Breast epithelium (tissue), 4 donors: ENCODE data around the gene NPHP4. TPM values are rescaled to one million over a fixed set of nuclear protein-coding genes. Genes with fewer than 3 reads are reported as not detected.

ENCODE experiments used
- DNase-seq, 2 donors: peaks; one replicate each; pipeline ENCODE4 v3.0.0-alpha.2; 2019; ENCODE audit warnings: low spot score in 2 of 2
- H3K27ac ChIP-seq, 2 donors: fragments of 200-600 bp; sonication (generic) in 1 of 2; one replicate each; pipeline ENCODE4 v1.5.1; 2016 to 2019; ENCODE audit warnings: mild to moderate bottlenecking in 1 of 2
- H3K27me3 ChIP-seq, 2 donors: fragments of 200-600 bp; sonication (generic) in 1 of 2; one replicate each; pipeline versions ENCODE4 v1.5.1 to v1.6.0; 2017 to 2019; ENCODE audit warnings: control low read depth in 1 of 2, mild to moderate bottlenecking in 1 of 2
- H3K36me3 ChIP-seq: fragments of 200-600 bp; one replicate; pipeline ENCODE4 v1.5.1; 2019
- H3K4me1 ChIP-seq, 2 donors: fragments of 200-600 bp; sonication (generic); one replicate each; pipeline ENCODE4 v1.5.1; 2016 to 2019; ENCODE audit warnings: control low read depth in 1 of 2
- H3K4me3 ChIP-seq, 3 donors: fragments of 200-600 bp; sonication (generic); 1 replicate in 2 of 3; 2 replicates in 1 of 3; pipeline ENCODE4 v1.5.1; 2016 to 2019; ENCODE audit warnings: mild to moderate bottlenecking in 3 of 3, moderate library complexity in 2 of 3
- H3K9me3 ChIP-seq, 2 donors: fragments of 200-600 bp; sonication (generic) in 1 of 2; one replicate each; pipeline ENCODE4 v1.5.1; 2016 to 2019; ENCODE audit warnings: control low read depth in 1 of 2
- POLR2A ChIP-seq: fragments of 450-650 bp; IDR thresholded peaks from one replicate; pipeline ENCODE4 v1.6.1; 2016; ENCODE audit warnings: antibody characterized with exemption, mild to moderate bottlenecking, moderate library complexity
- POLR2AphosphoS5 ChIP-seq, 3 donors: sonication (generic); formaldehyde crosslinking; IDR thresholded peaks; one replicate each; pipeline ENCODE4 v1.6.1; 2017; ENCODE audit warnings: antibody characterized with exemption in 3 of 3
- intact Hi-C: fragments of 100-400 bp; cut with DNase I; formaldehyde crosslinking; loops from one replicate; pipeline ENCODE4 v1.15.1; 2023; ENCODE audit warnings: low total_unique reads
- total RNA-seq, 3 donors: library from RNA; depleted of rRNA; stranded (reverse); fragments of >200 nt; gene quantifications; one replicate each; pipeline ENCODE4 v1.1.0, GENCODE V29; 2016
- TF ChIP-seq, protein P1 (sequence below), 3 donors: fragments of 450-650 bp; IDR thresholded peaks; one replicate each; pipeline ENCODE4 v1.5.1; 2016 to 2017; ENCODE audit warnings: antibody characterized with exemption in 3 of 3, mild to moderate bottlenecking in 3 of 3, moderate library complexity in 3 of 3

The NPHP4 gene
- total RNA-seq, 3 donors from 2014 or later, result 7.0 to 18.7 (median 18.1) TPM

DNA sequence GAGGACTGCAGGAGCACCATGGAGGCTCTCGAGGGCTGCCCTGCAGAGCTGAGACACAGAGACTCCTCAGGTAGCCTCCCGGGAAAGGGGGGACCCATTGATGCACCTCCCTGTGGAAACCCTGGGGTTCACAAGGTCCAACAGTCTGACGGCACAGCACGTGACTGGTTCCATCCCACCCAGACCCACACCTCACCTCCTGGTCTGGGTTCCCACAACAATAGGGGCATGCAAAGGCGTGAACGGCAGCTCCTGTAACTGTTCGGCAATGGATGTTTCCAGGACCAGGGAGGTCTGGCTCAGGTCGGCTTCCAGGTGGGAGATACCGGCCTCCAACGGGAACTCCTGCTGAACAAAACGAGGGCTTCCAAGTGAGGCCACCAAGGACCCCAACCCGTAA is 86.8 kb downstream of the NPHP4 start:
- TF ChIP-seq POLR2AphosphoS5 (IDR thresholded peaks at IDR 0.05) (no peak), POLR2A (no peak)
- TF ChIP-seq, protein P1, sequence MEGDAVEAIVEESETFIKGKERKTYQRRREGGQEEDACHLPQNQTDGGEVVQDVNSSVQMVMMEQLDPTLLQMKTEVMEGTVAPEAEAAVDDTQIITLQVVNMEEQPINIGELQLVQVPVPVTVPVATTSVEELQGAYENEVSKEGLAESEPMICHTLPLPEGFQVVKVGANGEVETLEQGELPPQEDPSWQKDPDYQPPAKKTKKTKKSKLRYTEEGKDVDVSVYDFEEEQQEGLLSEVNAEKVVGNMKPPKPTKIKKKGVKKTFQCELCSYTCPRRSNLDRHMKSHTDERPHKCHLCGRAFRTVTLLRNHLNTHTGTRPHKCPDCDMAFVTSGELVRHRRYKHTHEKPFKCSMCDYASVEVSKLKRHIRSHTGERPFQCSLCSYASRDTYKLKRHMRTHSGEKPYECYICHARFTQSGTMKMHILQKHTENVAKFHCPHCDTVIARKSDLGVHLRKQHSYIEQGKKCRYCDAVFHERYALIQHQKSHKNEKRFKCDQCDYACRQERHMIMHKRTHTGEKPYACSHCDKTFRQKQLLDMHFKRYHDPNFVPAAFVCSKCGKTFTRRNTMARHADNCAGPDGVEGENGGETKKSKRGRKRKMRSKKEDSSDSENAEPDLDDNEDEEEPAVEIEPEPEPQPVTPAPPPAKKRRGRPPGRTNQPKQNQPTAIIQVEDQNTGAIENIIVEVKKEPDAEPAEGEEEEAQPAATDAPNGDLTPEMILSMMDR (IDR thresholded peaks at IDR 0.05), result no peak
- no peaks in the 10 kb centered on the region for H3K36me3 ChIP-seq
- H3K27ac ChIP-seq, result no peak overlapping the region
- H3K9me3 ChIP-seq, result no peaks in the 10 kb centered on the region
- intact Hi-C loops, result no loop called here
- no peak overlapping the region for H3K4me3 ChIP-seq
- no peak for DNase-seq
- H3K4me1 ChIP-seq, result no peaks in the 10 kb centered on the region
- no peaks in the 10 kb centered on the region for H3K27me3 ChIP-seq

DNA sequence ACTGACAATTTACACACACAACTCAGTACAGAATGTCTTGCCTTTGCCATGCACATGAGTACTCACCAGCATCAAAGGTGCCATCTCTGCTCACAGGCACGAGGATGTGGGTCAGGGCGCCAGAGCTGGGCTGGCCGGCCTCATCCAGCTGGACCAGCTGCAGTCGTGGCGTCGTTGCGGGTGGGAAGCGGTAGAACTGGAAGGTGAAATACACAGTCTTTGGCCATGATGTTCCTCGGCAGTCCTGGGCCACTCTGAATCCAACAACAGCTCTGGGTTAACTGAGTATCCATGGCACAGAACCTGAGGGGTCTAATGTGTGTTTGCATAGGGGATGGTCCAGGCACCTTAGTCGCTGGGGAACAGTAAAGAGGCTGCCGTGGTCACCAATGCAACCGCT is 87.7 kb downstream of the NPHP4 start:
- intact Hi-C loops, result no loop called here
- Histone ChIP-seq H3K36me3 (no peaks in the 10 kb centered on the region), H3K27ac (no peak overlapping the region)

DNA sequence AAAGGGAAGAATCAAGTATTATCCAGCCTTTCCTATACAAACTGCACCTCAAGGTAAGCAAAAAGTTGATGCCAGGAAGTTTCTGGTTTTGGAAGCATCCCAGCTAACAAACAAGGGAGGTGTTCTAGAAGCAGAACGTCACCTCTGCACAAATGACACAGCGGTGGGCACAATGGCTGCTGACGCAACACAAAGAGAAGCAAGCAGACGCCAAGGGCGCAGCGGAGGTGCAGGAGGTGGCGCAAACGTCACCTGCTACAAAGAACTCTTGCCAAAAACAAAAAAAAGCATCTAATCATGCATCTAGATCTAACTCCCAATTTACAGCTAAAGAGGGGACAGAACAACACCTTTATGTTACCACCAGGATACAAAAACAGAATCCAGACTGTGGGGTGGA is 88.5 kb downstream of the NPHP4 start:
- H3K4me1 ChIP-seq, result no peaks in the 10 kb centered on the region
- H3K4me3 ChIP-seq, result no peak overlapping the region
- H3K9me3 ChIP-seq, result no peaks in the 10 kb centered on the region
- no peaks in the 10 kb centered on the region for H3K27me3 ChIP-seq
- H3K36me3 ChIP-seq, result no peaks in the 10 kb centered on the region
- no peak overlapping the region for H3K27ac ChIP-seq
- intact Hi-C loops, result no loop called here
- TF ChIP-seq POLR2A, result no peak
- no peak for TF ChIP-seq POLR2AphosphoS5 (IDR thresholded peaks at IDR 0.05)
- TF ChIP-seq, protein P1 (IDR thresholded peaks at IDR 0.05), result no peak
- DNase-seq, result peak in 1 of 2 donors; percentile 30

More for the DNA sequence above, 87.7 kb downstream of the NPHP4 start:
- TF ChIP-seq POLR2A, result no peak
- no peak for TF ChIP-seq POLR2AphosphoS5 (IDR thresholded peaks at IDR 0.05)
- TF ChIP-seq, protein P1 (IDR thresholded peaks at IDR 0.05), result no peak
- peak in 1 of 2 donors; percentile 34 for DNase-seq
- H3K4me3 ChIP-seq, result no peak overlapping the region
- no peaks in the 10 kb centered on the region for H3K4me1 ChIP-seq
- no peaks in the 10 kb centered on the region for H3K9me3 ChIP-seq
- no peaks in the 10 kb centered on the region for H3K27me3 ChIP-seq

DNA sequence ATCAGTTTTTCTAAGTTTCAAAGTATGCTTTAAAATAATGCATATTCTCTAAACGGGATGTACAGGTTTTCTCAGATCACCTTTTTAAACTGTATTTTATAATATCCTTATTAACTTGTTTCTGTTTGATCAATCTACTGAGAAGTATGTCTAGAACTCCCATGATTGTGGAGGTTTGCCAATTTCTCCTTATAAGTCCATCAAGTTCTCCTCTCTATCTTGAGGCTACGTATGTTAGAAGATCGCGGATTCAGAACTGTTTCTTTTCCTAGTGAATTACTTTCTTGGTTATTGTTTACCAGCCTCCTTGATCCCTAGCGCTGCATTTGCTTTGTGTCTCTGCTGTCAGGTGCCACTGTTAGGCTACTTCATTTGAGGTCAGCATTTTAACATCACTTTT is 89.2 kb downstream of the NPHP4 start:
- H3K9me3 ChIP-seq, result no peaks in the 10 kb centered on the region
- H3K4me1 ChIP-seq, result no peaks in the 10 kb centered on the region
- no peak for TF ChIP-seq POLR2A
- TF ChIP-seq, protein P1 (IDR thresholded peaks at IDR 0.05), result no peak
- TF ChIP-seq POLR2AphosphoS5 (IDR thresholded peaks at IDR 0.05), result no peak
- intact Hi-C loops, result no loop called here
- no peak overlapping the region for H3K27ac ChIP-seq
- no peak overlapping the region for H3K4me3 ChIP-seq
- no peaks in the 10 kb centered on the region for H3K36me3 ChIP-seq
- H3K27me3 ChIP-seq, result no peaks in the 10 kb centered on the region
- DNase-seq, result no peak

DNA sequence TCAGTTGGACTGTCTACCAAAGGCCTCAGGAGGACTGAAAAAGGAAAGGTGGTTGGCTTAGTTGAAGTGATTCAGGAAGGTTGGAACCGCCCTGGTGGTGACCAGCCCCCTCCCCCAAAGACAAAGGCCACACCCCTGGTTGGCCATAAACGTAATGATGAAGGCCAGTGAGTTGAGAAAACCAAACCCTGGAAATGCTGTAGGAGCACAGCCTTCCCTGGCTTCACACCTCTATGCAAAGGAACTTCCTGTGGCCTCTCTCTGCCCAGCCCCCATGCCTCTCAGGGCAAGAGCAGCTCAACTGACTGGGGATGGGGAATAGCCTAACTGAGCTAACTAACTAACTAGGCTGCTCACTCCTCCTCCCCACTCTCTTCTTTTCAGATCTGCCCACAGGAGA is 90.4 kb downstream of the NPHP4 start:
- Histone ChIP-seq H3K36me3 (no peaks in the 10 kb centered on the region), H3K9me3 (no peaks in the 10 kb centered on the region), H3K27me3 (no peaks in the 10 kb centered on the region), H3K4me1 (no peaks in the 10 kb centered on the region), H3K4me3 (no peak overlapping the region), H3K27ac (no peak overlapping the region)
- TF ChIP-seq POLR2A (no peak), POLR2AphosphoS5 (IDR thresholded peaks at IDR 0.05) (no peak)
- TF ChIP-seq, protein P1 (IDR thresholded peaks at IDR 0.05), result no peak
- intact Hi-C loops, result no loop called here
- DNase-seq, result peak in 1 of 2 donors; percentile 9
